HG03520 (cell line): ENCODE measurements around the gene STK26.
"Not testable (repeated sequence)": the region's sequence is repeated elsewhere in the genome, so short reads cannot be mapped to it uniquely, and the experiment has no call there.

Experiments used
- ATAC-seq: cut with Tn5 transposase; IDR thresholded peaks from one replicate; pipeline ENCODE4 v1.9.1; 2021; ENCODE audit warnings: mild to moderate bottlenecking, moderate library complexity; ENCODE audit not compliant: unreplicated experiment

Gene STK26

GRCh38 chrX:132022967-132023895 is at the start of gene STK26:
Gene STK26 (plus strand): TSS chrX:132023302. CDS start chrX:132023618, 316 bp downstream.
- peak; percentile 68 for ATAC-seq

- no peak for ATAC-seq
Observed at GRCh38 chrX:131975851-131976250, 47.3 kb upstream of the STK26 start.

GRCh38 chrX:131977619-131978018 is 45.5 kb upstream of the STK26 start:
- no peak for ATAC-seq

GRCh38 chrX:131979116-131979515 is 44.0 kb upstream of the STK26 start:
- ATAC-seq, result no peak

GRCh38 chrX:131985526-131986049 is 37.5 kb upstream of the STK26 start:
- ATAC-seq, result no peak

GRCh38 chrX:131987252-131987651 is 35.9 kb upstream of the STK26 start:
- peak; percentile 99 for ATAC-seq

- ATAC-seq, result no peak
Observed at GRCh38 chrX:131988236-131988635, 34.9 kb upstream of the STK26 start.

- ATAC-seq, result no peak
Observed at GRCh38 chrX:132001127-132001526, 22.0 kb upstream of the STK26 start.

- no peak for ATAC-seq
Observed at GRCh38 chrX:132004728-132005127, 18.4 kb upstream of the STK26 start.

- no peak for ATAC-seq
Observed at GRCh38 chrX:132009350-132009749, 13.8 kb upstream of the STK26 start.

- not testable (repeated sequence) for ATAC-seq
Observed at GRCh38 chrX:132010213-132010612, 12.9 kb upstream of the STK26 start.

- ATAC-seq, result no peak
Observed at GRCh38 chrX:132015875-132016274, 7.2 kb upstream of the STK26 start.

- no peak for ATAC-seq
Observed at GRCh38 chrX:132016628-132017430, 6.3 kb upstream of the STK26 start.

GRCh38 chrX:132017431-132018185 is 5.5 kb upstream of the STK26 start:
- no peak for ATAC-seq

GRCh38 chrX:132022198-132022966 is 720 bp upstream of the STK26 start:
- peak; percentile 18 for ATAC-seq

GRCh38 chrX:132023896-132024386 is 839 bp downstream of the STK26 start:
- peak; percentile 46 for ATAC-seq

GRCh38 chrX:132025041-132025440 is 1.9 kb downstream of the STK26 start:
- ATAC-seq, result no peak

- ATAC-seq, result no peak
Observed at GRCh38 chrX:132030264-132030663, 7.2 kb downstream of the STK26 start.

- no peak for ATAC-seq
Observed at GRCh38 chrX:132031867-132032266, 8.8 kb downstream of the STK26 start.

- no peak for ATAC-seq
Observed at GRCh38 chrX:132033166-132033565, 10.1 kb downstream of the STK26 start.
